GM12878 (cell line): ENCODE measurements around the gene ZNF790. TPM values are rescaled to one million over a fixed set of nuclear protein-coding genes. Genes with fewer than 3 reads are reported as not detected.
A peak's percentile ranks its signal among the peaks of the same experiment; 100 is the strongest.

Source experiments
- HDAC2 ChIP-seq: fragments of 200-600 bp; sonication (generic); IDR thresholded peaks from 2 replicates; pipeline ENCODE4 v1.6.1; 2017
- IKZF1 ChIP-seq: fragments of 450-650 bp; conservative IDR thresholded peaks from 2 replicates; pipeline ENCODE4 v1.6.1; 2017; ENCODE audit warnings: antibody characterized with exemption, mild to moderate bottlenecking
- IKZF2 ChIP-seq, 2 experiments: fragments of 450-650 bp; IDR thresholded peaks; 2 replicates each; pipeline ENCODE4 v1.6.1; 2017; ENCODE audit warnings: mild to moderate bottlenecking in 2 of 2, moderate library complexity in 2 of 2
- IRF5 ChIP-seq: fragments of 450-650 bp; IDR thresholded peaks from 2 replicates; pipeline ENCODE4 v1.6.1; 2017; ENCODE audit warnings: borderline replicate concordance
- NRF1 ChIP-seq: conservative IDR thresholded peaks from 2 replicates; pipeline ENCODE4 v1.6.1; 2011; ENCODE audit warnings: mild to moderate bottlenecking, low read depth, low read length, improper control_type of control experiment
- PAX8 ChIP-seq: fragments of 450-650 bp; IDR thresholded peaks from 2 replicates; pipeline ENCODE4 v1.6.1; 2017; ENCODE audit warnings: mild to moderate bottlenecking, moderate library complexity
- RB1 ChIP-seq: fragments of 450-650 bp; formaldehyde crosslinking; IDR thresholded peaks from 2 replicates; pipeline ENCODE4 v1.6.1; 2017; ENCODE audit warnings: mild to moderate bottlenecking, borderline replicate concordance
- RFX5 ChIP-seq: IDR thresholded peaks from 2 replicates; pipeline ENCODE4 v1.6.1; 2011; ENCODE audit warnings: low read depth, low read length, improper control_type of control experiment
- SIN3A ChIP-seq: IDR thresholded peaks from 2 replicates; pipeline ENCODE4 v1.6.1; 2012; ENCODE audit warnings: low read depth, low read length, improper control_type of control experiment
- SMC3 ChIP-seq: IDR thresholded peaks from 2 replicates; pipeline ENCODE4 v1.6.1; 2011; ENCODE audit warnings: low read length, improper control_type of control experiment, borderline replicate concordance
- WRNIP1 ChIP-seq: IDR thresholded peaks from 2 replicates; pipeline ENCODE4 v1.6.1; 2011; ENCODE audit warnings: low read depth, low read length, improper control_type of control experiment, borderline replicate concordance
- ZBED1 ChIP-seq: IDR thresholded peaks from 2 replicates; pipeline ENCODE4 v1.6.1; 2016; ENCODE audit warnings: borderline replicate concordance
- ZNF274 ChIP-seq: IDR thresholded peaks from one replicate; pipeline ENCODE4 v1.8.0; 2011; ENCODE audit not compliant: insufficient read length, insufficient read depth
- polyA plus RNA-seq, 11 experiments: library from polyadenylated mRNA; depleted of rRNA in 4 of 11; unstranded in 6 of 11; stranded (reverse) in 5 of 11; fragments of >200 nt; fragmentation: Nextera tagmentation in 4 of 11; fragmentation: Illumina TruSeq in 1 of 11; extraction: Ambion mirVana in 4 of 11; extraction: Trizol in 1 of 11; gene quantifications; 1 replicate in 1 of 11; 2 replicates in 10 of 11; pipeline versions ENCODE4 v1.2.1 to v1.2.3, GENCODE V29; 2011 to 2016; ENCODE audit warnings: inconsistent platforms in 2 of 11, missing spikeins in 2 of 11, low read depth in 1 of 11
- total RNA-seq, 4 experiments: library from RNA; depleted of rRNA in 3 of 4; stranded (reverse); fragments of >200 nt in 3 of 4; fragmentation: Illumina TruSeq in 1 of 4; extraction: Trizol in 1 of 4; gene quantifications; 2 replicates each; pipeline versions ENCODE4 v1.2.1 to v1.2.3, GENCODE V29; 2013 to 2021
- TF ChIP-seq, protein P1 (sequence below): fragments of 450-650 bp; IDR thresholded peaks from 2 replicates; pipeline ENCODE4 v1.6.1; 2017; ENCODE audit warnings: mild to moderate bottlenecking, moderate library complexity
- TF ChIP-seq, protein P2 (sequence below): IDR thresholded peaks from 2 replicates; pipeline ENCODE4 v1.6.1; 2012; ENCODE audit warnings: improper control_type of control experiment, low read depth, low read length; ENCODE audit not compliant: insufficient replicate concordance

ZNF790 gene
- total and polyA plus RNA-seq, 10 of the 15 experiments (the other 5 are each of a cell fraction or from before 2014, with no cell fraction given), result 0.87 to 5.2 (median 2.9) TPM

GRCh38 chr19:36772311-36773222, 65.6 kb downstream of the ZNF790 start, which contains the start of gene ZNF850 (continued):
- TF ChIP-seq IRF5, result peak; percentile 89
- no peak for TF ChIP-seq ZNF274
- TF ChIP-seq SIN3A, result peak; percentile 53; the same call in 1 of the 2 replicates
- TF ChIP-seq HDAC2, result no peak
- peak; percentile 99 for TF ChIP-seq IKZF1
- TF ChIP-seq IKZF2 (IDR thresholded peaks at IDR 0.05), result no peak
- no peak for TF ChIP-seq NRF1
- TF ChIP-seq, protein P1, sequence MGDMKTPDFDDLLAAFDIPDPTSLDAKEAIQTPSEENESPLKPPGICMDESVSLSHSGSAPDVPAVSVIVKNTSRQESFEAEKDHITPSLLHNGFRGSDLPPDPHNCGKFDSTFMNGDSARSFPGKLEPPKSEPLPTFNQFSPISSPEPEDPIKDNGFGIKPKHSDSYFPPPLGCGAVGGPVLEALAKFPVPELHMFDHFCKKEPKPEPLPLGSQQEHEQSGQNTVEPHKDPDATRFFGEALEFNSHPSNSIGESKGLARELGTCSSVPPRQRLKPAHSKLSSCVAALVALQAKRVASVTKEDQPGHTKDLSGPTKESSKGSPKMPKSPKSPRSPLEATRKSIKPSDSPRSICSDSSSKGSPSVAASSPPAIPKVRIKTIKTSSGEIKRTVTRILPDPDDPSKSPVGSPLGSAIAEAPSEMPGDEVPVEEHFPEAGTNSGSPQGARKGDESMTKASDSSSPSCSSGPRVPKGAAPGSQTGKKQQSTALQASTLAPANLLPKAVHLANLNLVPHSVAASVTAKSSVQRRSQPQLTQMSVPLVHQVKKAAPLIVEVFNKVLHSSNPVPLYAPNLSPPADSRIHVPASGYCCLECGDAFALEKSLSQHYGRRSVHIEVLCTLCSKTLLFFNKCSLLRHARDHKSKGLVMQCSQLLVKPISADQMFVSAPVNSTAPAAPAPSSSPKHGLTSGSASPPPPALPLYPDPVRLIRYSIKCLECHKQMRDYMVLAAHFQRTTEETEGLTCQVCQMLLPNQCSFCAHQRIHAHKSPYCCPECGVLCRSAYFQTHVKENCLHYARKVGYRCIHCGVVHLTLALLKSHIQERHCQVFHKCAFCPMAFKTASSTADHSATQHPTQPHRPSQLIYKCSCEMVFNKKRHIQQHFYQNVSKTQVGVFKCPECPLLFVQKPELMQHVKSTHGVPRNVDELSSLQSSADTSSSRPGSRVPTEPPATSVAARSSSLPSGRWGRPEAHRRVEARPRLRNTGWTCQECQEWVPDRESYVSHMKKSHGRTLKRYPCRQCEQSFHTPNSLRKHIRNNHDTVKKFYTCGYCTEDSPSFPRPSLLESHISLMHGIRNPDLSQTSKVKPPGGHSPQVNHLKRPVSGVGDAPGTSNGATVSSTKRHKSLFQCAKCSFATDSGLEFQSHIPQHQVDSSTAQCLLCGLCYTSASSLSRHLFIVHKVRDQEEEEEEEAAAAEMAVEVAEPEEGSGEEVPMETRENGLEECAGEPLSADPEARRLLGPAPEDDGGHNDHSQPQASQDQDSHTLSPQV, result no peak
- TF ChIP-seq RFX5, result no peak
- TF ChIP-seq WRNIP1, result no peak
- no peak for TF ChIP-seq SMC3
- TF ChIP-seq, protein P2, sequence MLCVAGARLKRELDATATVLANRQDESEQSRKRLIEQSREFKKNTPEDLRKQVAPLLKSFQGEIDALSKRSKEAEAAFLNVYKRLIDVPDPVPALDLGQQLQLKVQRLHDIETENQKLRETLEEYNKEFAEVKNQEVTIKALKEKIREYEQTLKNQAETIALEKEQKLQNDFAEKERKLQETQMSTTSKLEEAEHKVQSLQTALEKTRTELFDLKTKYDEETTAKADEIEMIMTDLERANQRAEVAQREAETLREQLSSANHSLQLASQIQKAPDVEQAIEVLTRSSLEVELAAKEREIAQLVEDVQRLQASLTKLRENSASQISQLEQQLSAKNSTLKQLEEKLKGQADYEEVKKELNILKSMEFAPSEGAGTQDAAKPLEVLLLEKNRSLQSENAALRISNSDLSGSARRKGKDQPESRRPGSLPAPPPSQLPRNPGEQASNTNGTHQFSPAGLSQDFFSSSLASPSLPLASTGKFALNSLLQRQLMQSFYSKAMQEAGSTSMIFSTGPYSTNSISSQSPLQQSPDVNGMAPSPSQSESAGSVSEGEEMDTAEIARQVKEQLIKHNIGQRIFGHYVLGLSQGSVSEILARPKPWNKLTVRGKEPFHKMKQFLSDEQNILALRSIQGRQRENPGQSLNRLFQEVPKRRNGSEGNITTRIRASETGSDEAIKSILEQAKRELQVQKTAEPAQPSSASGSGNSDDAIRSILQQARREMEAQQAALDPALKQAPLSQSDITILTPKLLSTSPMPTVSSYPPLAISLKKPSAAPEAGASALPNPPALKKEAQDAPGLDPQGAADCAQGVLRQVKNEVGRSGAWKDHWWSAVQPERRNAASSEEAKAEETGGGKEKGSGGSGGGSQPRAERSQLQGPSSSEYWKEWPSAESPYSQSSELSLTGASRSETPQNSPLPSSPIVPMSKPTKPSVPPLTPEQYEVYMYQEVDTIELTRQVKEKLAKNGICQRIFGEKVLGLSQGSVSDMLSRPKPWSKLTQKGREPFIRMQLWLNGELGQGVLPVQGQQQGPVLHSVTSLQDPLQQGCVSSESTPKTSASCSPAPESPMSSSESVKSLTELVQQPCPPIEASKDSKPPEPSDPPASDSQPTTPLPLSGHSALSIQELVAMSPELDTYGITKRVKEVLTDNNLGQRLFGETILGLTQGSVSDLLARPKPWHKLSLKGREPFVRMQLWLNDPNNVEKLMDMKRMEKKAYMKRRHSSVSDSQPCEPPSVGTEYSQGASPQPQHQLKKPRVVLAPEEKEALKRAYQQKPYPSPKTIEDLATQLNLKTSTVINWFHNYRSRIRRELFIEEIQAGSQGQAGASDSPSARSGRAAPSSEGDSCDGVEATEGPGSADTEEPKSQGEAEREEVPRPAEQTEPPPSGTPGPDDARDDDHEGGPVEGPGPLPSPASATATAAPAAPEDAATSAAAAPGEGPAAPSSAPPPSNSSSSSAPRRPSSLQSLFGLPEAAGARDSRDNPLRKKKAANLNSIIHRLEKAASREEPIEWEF, result no peak
- TF ChIP-seq PAX8, result no peak
- TF ChIP-seq ZBED1, result no peak
- TF ChIP-seq RB1, result peak; percentile 50; the same call in 1 of the 2 replicates
